ENCODE results near the gene SLCO3A1.

Gene SLCO3A1

GRCh38 chr15:91965501-91966193 lies 112.1 kb downstream of the SLCO3A1 start:
- no peak for DNase-seq (ENCODE audit: low spot score)
- TF ChIP-seq CTCF (IDR thresholded peaks at IDR 0.05; ENCODE audit: extremely low read depth, missing control alignments): no peak

- TF ChIP-seq CTCF (IDR thresholded peaks at IDR 0.05; ENCODE audit: extremely low read depth, missing control alignments): no peak
- DNase-seq (ENCODE audit: low spot score): no peak
Observed at GRCh38 chr15:91966194-91966552, 112.7 kb downstream of the SLCO3A1 start.

GRCh38 chr15:91967935-91968606 lies 114.6 kb downstream of the SLCO3A1 start:
- no peak for TF ChIP-seq CTCF (IDR thresholded peaks at IDR 0.05; ENCODE audit: extremely low read depth, missing control alignments)

GRCh38 chr15:91968610-91969009 lies 115.1 kb downstream of the SLCO3A1 start:
- TF ChIP-seq CTCF (IDR thresholded peaks at IDR 0.05; ENCODE audit: extremely low read depth, missing control alignments): no peak
- DNase-seq (ENCODE audit: low spot score): no peak

More at GRCh38 chr15:91967935-91968606, 114.6 kb downstream of the SLCO3A1 start:
- no peak for DNase-seq (ENCODE audit: low spot score)

- no peak for DNase-seq (ENCODE audit: low spot score)
- no peak for TF ChIP-seq CTCF (IDR thresholded peaks at IDR 0.05; ENCODE audit: extremely low read depth, missing control alignments)
Observed at GRCh38 chr15:91970142-91970541, 116.6 kb downstream of the SLCO3A1 start.

GRCh38 chr15:91973481-91973880 lies 120.0 kb downstream of the SLCO3A1 start:
- DNase-seq (ENCODE audit: low spot score): no peak

More at GRCh38 chr15:91973481-91973880, 120.0 kb downstream of the SLCO3A1 start:
- TF ChIP-seq CTCF (IDR thresholded peaks at IDR 0.05; ENCODE audit: extremely low read depth, missing control alignments): no peak

All from GM20000 (cell line).